ENCODE measurements around the gene DNAH2. TPM values are rescaled to one million over a fixed set of nuclear protein-coding genes. Genes with fewer than 3 reads are reported as not detected.

The DNAH2 gene
- total RNA-seq, 1 donor from 2014 or later = 0.26 TPM

DNA sequence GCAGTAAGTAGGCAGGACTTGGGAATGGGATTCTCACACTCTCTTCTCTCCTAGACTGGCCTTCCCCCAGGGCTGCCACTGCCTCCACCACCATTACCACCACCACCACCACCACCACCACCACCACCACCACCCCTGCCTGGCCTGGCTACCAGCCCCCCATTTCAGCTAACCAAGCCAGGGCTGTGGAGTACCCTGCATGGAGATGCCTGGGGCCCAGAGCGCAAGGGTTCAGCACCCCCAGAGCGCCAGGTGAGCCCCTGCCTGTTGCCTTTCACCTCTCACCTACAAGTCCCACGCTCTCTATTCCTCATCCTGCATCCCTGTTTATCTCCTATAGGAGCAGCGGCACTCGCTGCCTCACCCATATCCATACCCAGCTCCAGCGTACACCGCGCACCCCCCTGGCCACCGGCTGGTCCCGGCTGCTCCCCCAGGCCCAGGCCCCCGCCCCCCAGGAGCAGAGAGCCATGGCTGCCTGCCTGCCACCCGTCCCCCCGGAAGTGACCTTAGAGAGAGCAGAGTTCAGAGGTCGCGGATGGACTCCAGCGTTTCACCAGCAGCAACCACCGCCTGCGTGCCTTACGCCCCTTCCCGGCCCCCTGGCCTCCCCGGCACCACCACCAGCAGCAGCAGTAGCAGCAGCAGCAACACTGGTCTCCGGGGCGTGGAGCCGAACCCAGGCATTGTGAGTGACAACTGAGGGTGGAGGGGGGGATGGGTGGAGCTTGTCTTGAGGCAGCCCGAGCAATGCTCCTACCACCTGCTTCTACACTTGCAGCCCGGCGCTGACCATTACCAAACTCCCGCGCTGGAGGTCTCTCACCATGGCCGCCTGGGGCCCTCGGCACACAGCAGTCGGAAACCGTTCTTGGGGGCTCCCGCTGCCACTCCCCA lies 129.5 kb downstream of the DNAH2 start:
- no peak for DNase-seq (ENCODE audit: low read depth)
- peaks cover 49% of the 10 kb centered on the region for H3K36me3 ChIP-seq (ENCODE audit: control insufficient read depth, insufficient read depth, low read length)
- TF ChIP-seq, protein P1, sequence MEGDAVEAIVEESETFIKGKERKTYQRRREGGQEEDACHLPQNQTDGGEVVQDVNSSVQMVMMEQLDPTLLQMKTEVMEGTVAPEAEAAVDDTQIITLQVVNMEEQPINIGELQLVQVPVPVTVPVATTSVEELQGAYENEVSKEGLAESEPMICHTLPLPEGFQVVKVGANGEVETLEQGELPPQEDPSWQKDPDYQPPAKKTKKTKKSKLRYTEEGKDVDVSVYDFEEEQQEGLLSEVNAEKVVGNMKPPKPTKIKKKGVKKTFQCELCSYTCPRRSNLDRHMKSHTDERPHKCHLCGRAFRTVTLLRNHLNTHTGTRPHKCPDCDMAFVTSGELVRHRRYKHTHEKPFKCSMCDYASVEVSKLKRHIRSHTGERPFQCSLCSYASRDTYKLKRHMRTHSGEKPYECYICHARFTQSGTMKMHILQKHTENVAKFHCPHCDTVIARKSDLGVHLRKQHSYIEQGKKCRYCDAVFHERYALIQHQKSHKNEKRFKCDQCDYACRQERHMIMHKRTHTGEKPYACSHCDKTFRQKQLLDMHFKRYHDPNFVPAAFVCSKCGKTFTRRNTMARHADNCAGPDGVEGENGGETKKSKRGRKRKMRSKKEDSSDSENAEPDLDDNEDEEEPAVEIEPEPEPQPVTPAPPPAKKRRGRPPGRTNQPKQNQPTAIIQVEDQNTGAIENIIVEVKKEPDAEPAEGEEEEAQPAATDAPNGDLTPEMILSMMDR (IDR thresholded peaks at IDR 0.05; ENCODE audit: insufficient read depth, low read length, severe bottlenecking) = no peak
- no peak for FAIRE-seq
- no peak overlapping the region for H3K4me3 ChIP-seq (ENCODE audit: low read depth, low read length)
- H3K27me3 ChIP-seq (ENCODE audit: control insufficient read depth, insufficient read depth, low read length) = no peaks in the 10 kb centered on the region

DNA sequence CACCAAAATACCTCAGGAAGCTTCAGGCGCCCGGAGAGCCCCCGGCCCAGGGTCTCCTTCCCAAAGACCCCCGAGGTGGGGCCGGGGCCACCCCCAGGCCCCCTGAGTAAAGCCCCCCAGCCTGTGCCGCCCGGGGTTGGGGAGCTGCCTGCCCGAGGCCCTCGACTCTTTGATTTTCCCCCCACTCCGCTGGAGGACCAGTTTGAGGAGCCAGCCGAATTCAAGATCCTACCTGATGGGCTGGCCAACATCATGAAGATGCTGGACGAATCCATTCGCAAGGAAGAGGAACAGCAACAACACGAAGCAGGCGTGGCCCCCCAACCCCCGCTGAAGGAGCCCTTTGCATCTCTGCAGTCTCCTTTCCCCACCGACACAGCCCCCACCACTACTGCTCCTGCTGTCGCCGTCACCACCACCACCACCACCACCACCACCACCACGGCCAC lies 130.6 kb downstream of the DNAH2 start:
- DNase-seq (ENCODE audit: low read depth) (no peak), FAIRE-seq (no peak)
- Histone ChIP-seq H3K4me3 (ENCODE audit: low read depth, low read length) (no peak overlapping the region), H3K36me3 (ENCODE audit: control insufficient read depth, insufficient read depth, low read length) (peaks cover 61% of the 10 kb centered on the region), H3K27me3 (ENCODE audit: control insufficient read depth, insufficient read depth, low read length) (no peaks in the 10 kb centered on the region)
- TF ChIP-seq, protein P1 (IDR thresholded peaks at IDR 0.05; ENCODE audit: insufficient read depth, low read length, severe bottlenecking) = no peak

DNA sequence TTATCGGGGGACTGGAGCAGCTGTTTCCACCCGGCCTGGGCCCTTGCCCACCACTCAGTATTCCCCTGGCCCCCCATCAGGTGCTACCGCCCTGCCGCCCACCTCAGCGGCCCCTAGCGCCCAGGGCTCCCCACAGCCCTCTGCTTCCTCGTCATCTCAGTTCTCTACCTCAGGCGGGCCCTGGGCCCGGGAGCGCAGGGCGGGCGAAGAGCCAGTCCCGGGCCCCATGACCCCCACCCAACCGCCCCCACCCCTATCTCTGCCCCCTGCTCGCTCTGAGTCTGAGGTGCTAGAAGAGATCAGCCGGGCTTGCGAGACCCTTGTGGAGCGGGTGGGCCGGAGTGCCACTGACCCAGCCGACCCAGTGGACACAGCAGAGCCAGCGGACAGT lies 131.2 kb downstream of the DNAH2 start:
- no peak for DNase-seq (ENCODE audit: low read depth)
- peaks cover 63% of the 10 kb centered on the region for H3K36me3 ChIP-seq (ENCODE audit: control insufficient read depth, insufficient read depth, low read length)

DNA sequence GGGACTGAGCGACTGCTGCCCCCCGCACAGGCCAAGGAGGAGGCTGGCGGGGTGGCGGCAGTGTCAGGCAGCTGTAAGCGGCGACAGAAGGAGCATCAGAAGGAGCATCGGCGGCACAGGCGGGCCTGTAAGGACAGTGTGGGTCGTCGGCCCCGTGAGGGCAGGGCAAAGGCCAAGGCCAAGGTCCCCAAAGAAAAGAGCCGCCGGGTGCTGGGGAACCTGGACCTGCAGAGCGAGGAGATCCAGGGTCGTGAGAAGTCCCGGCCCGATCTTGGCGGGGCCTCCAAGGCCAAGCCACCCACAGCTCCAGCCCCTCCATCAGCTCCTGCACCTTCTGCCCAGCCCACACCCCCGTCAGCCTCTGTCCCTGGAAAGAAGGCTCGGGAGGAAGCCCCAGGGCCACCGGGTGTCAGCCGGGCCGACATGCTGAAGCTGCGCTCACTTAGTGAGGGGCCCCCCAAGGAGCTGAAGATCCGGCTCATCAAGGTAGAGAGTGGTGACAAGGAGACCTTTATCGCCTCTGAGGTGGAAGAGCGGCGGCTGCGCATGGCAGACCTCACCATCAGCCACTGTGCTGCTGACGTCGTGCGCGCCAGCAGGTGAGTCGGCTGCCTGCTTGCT lies 131.7 kb downstream of the DNAH2 start:
- FAIRE-seq = no peak
- no peak overlapping the region for H3K4me3 ChIP-seq (ENCODE audit: low read depth, low read length)
- TF ChIP-seq, protein P1 (IDR thresholded peaks at IDR 0.05; ENCODE audit: insufficient read depth, low read length, severe bottlenecking) = no peak
- H3K27me3 ChIP-seq (ENCODE audit: control insufficient read depth, insufficient read depth, low read length) = no peaks in the 10 kb centered on the region
- DNase-seq (ENCODE audit: low read depth) = no peak
- H3K36me3 ChIP-seq (ENCODE audit: control insufficient read depth, insufficient read depth, low read length) = peaks cover 63% of the 10 kb centered on the region

More for the DNA sequence above, 131.2 kb downstream of the DNAH2 start:
- Histone ChIP-seq H3K27me3 (ENCODE audit: control insufficient read depth, insufficient read depth, low read length) (no peaks in the 10 kb centered on the region), H3K4me3 (ENCODE audit: low read depth, low read length) (no peak overlapping the region)
- TF ChIP-seq, protein P1 (IDR thresholded peaks at IDR 0.05; ENCODE audit: insufficient read depth, low read length, severe bottlenecking) = no peak
- FAIRE-seq = no peak

DNA sequence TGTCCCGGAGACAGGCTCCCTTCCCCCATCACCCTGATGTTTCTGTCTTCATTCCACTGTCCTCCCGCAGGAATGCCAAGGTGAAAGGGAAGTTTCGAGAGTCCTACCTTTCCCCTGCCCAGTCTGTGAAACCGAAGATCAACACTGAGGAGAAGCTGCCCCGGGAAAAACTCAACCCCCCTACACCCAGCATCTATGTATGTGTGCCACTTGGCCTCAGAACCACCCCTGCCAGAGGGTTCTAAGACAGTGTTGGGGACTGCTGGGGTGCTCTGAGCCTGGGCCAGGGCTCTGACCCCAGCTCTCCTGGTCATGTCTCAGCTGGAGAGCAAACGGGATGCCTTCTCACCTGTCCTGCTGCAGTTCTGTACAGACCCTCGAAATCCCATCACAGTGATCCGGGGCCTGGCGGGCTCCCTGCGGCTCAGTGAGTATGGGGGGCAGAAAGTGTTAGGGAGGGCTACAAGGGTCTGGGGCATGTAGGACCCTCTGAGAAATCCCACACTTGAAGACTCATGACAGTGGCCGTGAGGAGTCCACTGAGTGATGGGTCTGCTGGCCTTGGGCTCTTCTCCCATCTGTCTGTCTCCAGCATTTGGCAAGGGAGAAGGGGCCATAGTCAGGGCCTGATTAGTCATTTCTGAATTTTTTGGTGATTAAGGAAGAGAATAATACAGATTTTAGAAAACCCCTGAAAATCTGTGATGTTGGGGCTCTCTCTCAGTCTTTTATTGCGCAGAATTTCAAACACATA lies 132.4 kb downstream of the DNAH2 start:
- FAIRE-seq = no peak
- Histone ChIP-seq H3K36me3 (ENCODE audit: control insufficient read depth, insufficient read depth, low read length) (peaks cover 62% of the 10 kb centered on the region), H3K27me3 (ENCODE audit: control insufficient read depth, insufficient read depth, low read length) (no peaks in the 10 kb centered on the region), H3K4me3 (ENCODE audit: low read depth, low read length) (no peak overlapping the region)
- no peak for DNase-seq (ENCODE audit: low read depth)
- TF ChIP-seq, protein P1 (IDR thresholded peaks at IDR 0.05; ENCODE audit: insufficient read depth, low read length, severe bottlenecking) = no peak
